MCF 10A (cell line): ENCODE results near the gene CUBN. TPM values are rescaled to one million over a fixed set of nuclear protein-coding genes. Genes with fewer than 3 reads are reported as not detected.

Experiments used
- BruUV-seq: library from RNA; stranded (reverse); fragments of 400-500 nt; replicated peaks from 2 replicates; lab custom pipeline; 2021; lab: Mats Ljungman, UMichigan
- CTCF ChIA-PET: fragments of 300-600 bp; sonication (Branson Sonifier 250); formaldehyde crosslinking; extraction: SDS; loops from one replicate; lab custom pipeline; 2021; ENCODE audit warnings: antibody characterized with exemption, inconsistent platforms; lab: Yijun Ruan, JAX
- POLR2A ChIA-PET: fragments of 300-600, 350-650 bp; sonication (Branson Sonifier 250); formaldehyde crosslinking; extraction: SDS; loops from one replicate; lab custom pipeline; 2020; ENCODE audit warnings: antibody characterized with exemption, inconsistent platforms; lab: Yijun Ruan, JAX
- DNase-seq: peaks from one replicate; pipeline ENCODE4 v3.0.0-alpha.2; 2018; ENCODE audit not compliant: unreplicated experiment
- H3K27ac Mint-ChIP-seq: one replicate; pipeline ENCODE4 v1.8.0; 2022; ENCODE audit warnings: mild to moderate bottlenecking, low read depth, mixed read lengths; ENCODE audit not compliant: unreplicated experiment
- H3K27me3 Mint-ChIP-seq: one replicate; pipeline ENCODE4 v1.8.0; 2022; ENCODE audit warnings: mixed read lengths; ENCODE audit not compliant: insufficient read depth, unreplicated experiment
- H3K36me3 Mint-ChIP-seq: one replicate; pipeline ENCODE4 v1.8.0; 2022; ENCODE audit warnings: mild to moderate bottlenecking, moderate library complexity, mixed read lengths; ENCODE audit not compliant: insufficient read depth, unreplicated experiment
- H3K4me1 Mint-ChIP-seq: one replicate; pipeline ENCODE4 v1.8.0; 2022; ENCODE audit warnings: mixed read lengths; ENCODE audit not compliant: insufficient read depth, unreplicated experiment
- H3K4me3 Mint-ChIP-seq: one replicate; pipeline ENCODE4 v1.8.0; 2022; ENCODE audit warnings: mild to moderate bottlenecking, moderate library complexity, mixed read lengths; ENCODE audit not compliant: unreplicated experiment
- H3K9me3 Mint-ChIP-seq: one replicate; pipeline ENCODE4 v1.8.0; 2022; ENCODE audit warnings: mixed read lengths; ENCODE audit not compliant: unreplicated experiment
- intact Hi-C: fragments of 100-400 bp; cut with micrococcal nuclease; formaldehyde crosslinking; loops from 2 replicates; pipeline ENCODE4 v1.14.1; 2022
- total RNA-seq: library from RNA; stranded (reverse); gene quantifications from 2 replicates; pipeline ENCODE4 v1.2.3, GENCODE V29; 2022
- TF ChIP-seq, protein P1 (sequence below): fragments of 200-600 bp; IDR thresholded peaks from one replicate; pipeline ENCODE4 v1.8.0; 2022; ENCODE audit warnings: antibody characterized with exemption, mild to moderate bottlenecking; ENCODE audit not compliant: unreplicated experiment

Gene CUBN
- total RNA-seq, 1 experiment from 2014 or later, result 1.3 TPM

GRCh38 chr10:16845248-16845647 is 284.4 kb downstream of the CUBN start:
- H3K27ac Mint-ChIP-seq, result no peak overlapping the region
- H3K4me1 Mint-ChIP-seq, result peaks cover 10% of the 10 kb centered on the region
- no peaks in the 10 kb centered on the region for H3K9me3 Mint-ChIP-seq
- intact Hi-C loops, result loop anchor here (10.0 kb wide), 1 partner anchor 180 kb away; no protein-coding TSS in a partner anchor
- BruUV-seq, result no TSS peak
- TF ChIP-seq, protein P1, sequence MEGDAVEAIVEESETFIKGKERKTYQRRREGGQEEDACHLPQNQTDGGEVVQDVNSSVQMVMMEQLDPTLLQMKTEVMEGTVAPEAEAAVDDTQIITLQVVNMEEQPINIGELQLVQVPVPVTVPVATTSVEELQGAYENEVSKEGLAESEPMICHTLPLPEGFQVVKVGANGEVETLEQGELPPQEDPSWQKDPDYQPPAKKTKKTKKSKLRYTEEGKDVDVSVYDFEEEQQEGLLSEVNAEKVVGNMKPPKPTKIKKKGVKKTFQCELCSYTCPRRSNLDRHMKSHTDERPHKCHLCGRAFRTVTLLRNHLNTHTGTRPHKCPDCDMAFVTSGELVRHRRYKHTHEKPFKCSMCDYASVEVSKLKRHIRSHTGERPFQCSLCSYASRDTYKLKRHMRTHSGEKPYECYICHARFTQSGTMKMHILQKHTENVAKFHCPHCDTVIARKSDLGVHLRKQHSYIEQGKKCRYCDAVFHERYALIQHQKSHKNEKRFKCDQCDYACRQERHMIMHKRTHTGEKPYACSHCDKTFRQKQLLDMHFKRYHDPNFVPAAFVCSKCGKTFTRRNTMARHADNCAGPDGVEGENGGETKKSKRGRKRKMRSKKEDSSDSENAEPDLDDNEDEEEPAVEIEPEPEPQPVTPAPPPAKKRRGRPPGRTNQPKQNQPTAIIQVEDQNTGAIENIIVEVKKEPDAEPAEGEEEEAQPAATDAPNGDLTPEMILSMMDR, result no peak
- CTCF ChIA-PET, result interaction anchor here (0.6 to 2.9 kb wide), 11 partner anchors 17 to 755 kb away, joined by 3 to 24 read pairs (median 5); partner anchors contain the start of gene TRDMT1
- DNase-seq, result no peak
- no peak overlapping the region for H3K4me3 Mint-ChIP-seq
- no peaks in the 10 kb centered on the region for H3K27me3 Mint-ChIP-seq
- H3K36me3 Mint-ChIP-seq, result no peaks in the 10 kb centered on the region
- POLR2A ChIA-PET, result interaction anchor here (1.7 kb wide), 1 partner anchor 385 kb away, joined by 4 read pairs; no protein-coding TSS in a partner anchor

- no TSS peak for BruUV-seq
- Mint-ChIP-seq H3K4me3 (no peak overlapping the region), H3K27me3 (no peaks in the 10 kb centered on the region), H3K4me1 (no peaks in the 10 kb centered on the region), H3K27ac (no peak overlapping the region), H3K9me3 (no peaks in the 10 kb centered on the region), H3K36me3 (no peaks in the 10 kb centered on the region)
- TF ChIP-seq, protein P1, result peak; percentile 61
- intact Hi-C loops, result loop anchor here (1.0 to 10.0 kb wide), 6 partner anchors 181 to 587 kb away; no protein-coding TSS in a partner anchor
- ChIA-PET CTCF (interaction anchor here (0.6 to 2.5 kb wide), 30 partner anchors 9 to 1414 kb away, joined by 3 to 27 read pairs (median 4); no protein-coding TSS in a partner anchor), POLR2A (interaction anchor here (1.2 kb wide), 1 partner anchor 387 kb away, joined by 5 read pairs; no protein-coding TSS in a partner anchor)
- peak; percentile 74 for DNase-seq
Observed at GRCh38 chr10:16843252-16843870, 286.2 kb downstream of the CUBN start.

GRCh38 chr10:16835228-16835627 is 294.4 kb downstream of the CUBN start:
- intact Hi-C loops, result no loop called here
- ChIA-PET CTCF (interaction anchor here (0.7 to 2.9 kb wide), 3 partner anchors 7 to 577 kb away, joined by 3 to 12 read pairs (median 4); no protein-coding TSS in a partner anchor), POLR2A (no interaction called here)
- TF ChIP-seq, protein P1, result no peak
- Mint-ChIP-seq H3K9me3 (no peaks in the 10 kb centered on the region), H3K27ac (no peak overlapping the region), H3K27me3 (no peaks in the 10 kb centered on the region), H3K36me3 (no peaks in the 10 kb centered on the region), H3K4me1 (peaks cover 13% of the 10 kb centered on the region), H3K4me3 (no peak overlapping the region)
- no TSS peak for BruUV-seq
- peak; percentile 34 for DNase-seq

DNA sequence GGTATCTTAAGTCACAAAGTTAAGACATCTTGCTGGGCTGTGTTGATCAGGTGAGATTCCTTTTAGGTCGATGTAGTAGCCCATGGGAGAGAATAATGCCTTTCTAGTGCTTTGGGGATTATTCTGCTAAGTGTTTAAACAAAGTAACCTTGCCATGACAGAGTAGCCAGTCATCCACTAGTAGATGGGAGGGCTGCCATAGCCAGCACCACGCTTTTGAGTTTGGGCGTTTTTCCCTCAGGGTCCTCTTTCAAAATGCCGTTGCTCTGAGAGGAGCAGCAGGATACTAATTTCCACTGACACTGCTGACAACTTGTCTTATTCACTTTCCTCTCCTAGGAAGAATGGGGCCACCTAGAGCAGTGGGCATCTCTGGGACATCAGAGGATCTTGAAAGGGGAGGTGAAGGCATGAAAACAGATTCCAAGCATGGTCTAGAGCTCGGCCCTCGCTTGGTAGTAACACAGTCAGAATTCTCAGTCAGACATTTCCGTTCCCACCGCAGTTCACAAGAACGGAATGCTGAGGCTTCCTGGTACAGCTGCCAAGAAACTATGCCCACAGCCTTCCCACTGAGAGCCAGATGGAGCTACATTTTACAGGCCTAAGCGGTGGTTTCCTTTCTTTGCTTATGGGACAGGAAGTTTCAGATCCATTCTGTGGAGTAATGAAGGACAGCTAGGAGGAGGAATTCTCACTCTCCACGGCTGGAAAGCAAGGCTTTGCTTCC is 297.1 kb downstream of the CUBN start:
- ChIA-PET CTCF (interaction anchor here (0.6 to 2.9 kb wide), 6 partner anchors 10 to 458 kb away, joined by 3 to 12 read pairs (median 4); no protein-coding TSS in a partner anchor), POLR2A (no interaction called here)
- no TSS peak for BruUV-seq
- DNase-seq, result peak; percentile 78
- Mint-ChIP-seq H3K27me3 (no peaks in the 10 kb centered on the region), H3K36me3 (no peaks in the 10 kb centered on the region), H3K27ac (peak overlapping the region; percentile 51), H3K4me3 (no peak overlapping the region), H3K9me3 (no peaks in the 10 kb centered on the region), H3K4me1 (peaks cover 23% of the 10 kb centered on the region)
- TF ChIP-seq, protein P1, result no peak
- intact Hi-C loops, result no loop called here
